Measurements from ENCODE around the gene RNU6-1.
A peak's percentile ranks its signal among the peaks of the same experiment; 100 is the strongest.

RNU6-1 gene

DNA sequence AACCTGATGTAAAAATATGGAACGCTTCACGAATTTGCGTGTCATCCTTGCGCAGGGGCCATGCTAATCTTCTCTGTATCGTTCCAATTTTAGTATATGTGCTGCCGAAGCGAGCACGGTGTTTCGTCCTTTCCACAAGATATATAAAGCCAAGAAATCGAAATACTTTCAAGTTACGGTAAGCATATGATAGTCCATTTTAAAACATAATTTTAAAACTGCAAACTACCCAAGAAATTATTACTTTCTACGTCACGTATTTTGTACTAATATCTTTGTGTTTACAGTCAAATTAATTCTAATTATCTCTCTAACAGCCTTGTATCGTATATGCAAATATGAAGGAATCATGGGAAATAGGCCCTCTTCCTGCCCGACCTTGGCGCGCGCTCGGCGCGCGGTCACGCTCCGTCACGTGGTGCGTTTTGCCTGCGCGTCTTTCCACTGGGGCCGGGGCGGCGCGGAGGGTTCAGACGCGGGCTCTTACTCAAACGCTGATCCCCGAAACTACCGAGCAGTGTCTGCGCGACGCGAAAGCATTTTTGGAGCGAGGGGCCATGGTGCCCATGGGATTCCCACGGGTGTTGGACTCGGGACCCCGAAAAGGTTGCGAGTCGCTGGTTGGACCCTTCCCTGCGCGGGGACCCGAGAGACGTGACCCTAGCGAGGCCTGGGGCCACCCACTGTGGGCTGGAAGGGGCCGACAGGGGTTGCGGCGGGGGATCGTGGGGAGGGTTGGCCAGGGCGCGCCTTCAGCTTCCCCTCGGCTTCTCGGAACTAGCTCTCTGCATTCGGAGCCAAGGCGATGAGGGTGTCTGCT is at the start of gene RNU6-1:
RNU6-1 (minus strand) TSS at position 117 of the 820 bp plus-strand sequence.
- peak; percentile 92 for DNase-seq

DNA sequence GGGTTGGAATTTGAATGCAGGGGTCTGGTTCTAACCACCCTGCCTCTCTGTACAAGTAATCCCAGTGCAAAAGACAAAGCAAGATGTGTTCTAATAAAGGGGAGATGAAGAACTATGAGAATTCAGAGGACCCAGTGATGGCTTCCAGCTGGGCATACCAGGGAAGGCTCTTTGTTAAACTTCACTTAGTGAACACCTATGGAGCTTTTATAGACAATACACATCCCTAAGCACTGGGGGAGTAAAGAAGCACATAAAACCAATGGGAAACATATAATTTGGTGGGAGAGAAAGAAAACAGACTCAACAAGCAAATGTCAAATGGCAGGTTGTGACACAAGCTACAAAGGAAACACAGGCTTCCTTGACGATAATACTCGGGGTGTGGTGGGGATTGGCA is 47.9 kb upstream of the RNU6-1 start:
- DNase-seq, result no peak

DNA sequence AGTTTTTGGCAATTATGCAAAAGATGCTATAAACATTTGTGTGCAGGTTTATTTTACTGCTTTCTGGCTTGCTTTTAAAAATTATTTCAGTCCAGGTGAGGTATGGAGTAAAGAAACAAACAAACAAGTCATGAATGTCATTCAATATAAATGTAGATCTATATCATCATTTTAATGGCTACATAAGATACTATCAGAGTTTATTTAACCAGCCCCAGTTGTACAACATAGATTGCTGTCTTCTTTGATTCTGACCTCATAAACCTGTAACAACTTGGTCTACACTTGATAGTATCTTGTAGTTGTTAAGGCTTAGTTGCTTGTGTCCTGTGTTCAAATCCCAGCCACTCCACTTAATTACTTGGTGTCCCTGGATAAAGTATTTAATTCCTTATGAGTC is 46.0 kb upstream of the RNU6-1 start:
- DNase-seq, result no peak

DNA sequence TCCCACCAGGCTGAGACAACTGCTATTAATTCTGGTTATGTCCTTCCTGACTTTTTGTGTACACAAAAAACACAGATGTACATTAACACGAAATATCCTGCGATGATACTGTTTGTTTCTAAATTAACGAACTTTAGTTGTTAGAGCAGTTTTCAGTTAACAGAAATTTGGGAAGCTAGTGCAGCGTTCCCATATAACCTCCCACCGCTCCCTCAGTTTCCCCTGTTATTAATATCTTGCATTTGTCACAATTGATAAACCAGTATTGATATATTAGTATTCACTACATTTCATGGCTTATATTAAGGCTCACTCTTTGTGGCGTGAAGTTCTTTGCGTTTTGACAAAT is 45.3 kb upstream of the RNU6-1 start:
- no peak for DNase-seq

DNA sequence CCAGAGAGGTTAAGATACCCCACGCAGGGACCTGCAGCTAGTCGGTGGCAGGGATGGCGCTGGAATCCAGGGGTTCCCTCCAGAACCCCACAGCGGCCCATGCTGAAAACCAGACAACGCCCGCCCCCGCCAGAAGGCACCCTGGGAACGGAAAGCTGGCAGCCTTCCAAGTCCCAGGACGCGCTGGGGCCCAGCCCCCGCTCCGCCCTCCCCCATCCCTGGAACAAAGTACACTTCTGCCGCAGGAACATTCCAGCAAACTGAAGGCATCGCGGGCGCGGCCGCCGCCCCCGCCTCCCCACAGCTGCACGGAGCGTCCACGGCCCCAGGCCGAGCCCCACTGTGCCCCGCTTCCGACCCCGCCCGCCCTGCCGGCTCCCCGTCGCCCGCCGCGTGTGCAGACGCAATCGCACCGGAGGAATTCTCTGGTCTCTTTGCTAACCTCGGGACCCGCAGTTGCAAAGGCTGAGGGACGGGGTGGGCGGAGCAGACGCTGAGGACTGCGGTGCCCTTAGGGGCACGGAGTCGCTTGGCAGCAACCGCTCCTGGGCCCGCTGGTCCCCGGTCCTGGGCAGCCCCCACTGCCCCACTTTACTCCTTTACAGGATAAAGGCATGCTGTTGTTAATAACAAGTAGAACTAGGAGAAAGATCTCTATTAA is 44.8 kb upstream of the RNU6-1 start:
- DNase-seq, result peak; percentile 76

DNA sequence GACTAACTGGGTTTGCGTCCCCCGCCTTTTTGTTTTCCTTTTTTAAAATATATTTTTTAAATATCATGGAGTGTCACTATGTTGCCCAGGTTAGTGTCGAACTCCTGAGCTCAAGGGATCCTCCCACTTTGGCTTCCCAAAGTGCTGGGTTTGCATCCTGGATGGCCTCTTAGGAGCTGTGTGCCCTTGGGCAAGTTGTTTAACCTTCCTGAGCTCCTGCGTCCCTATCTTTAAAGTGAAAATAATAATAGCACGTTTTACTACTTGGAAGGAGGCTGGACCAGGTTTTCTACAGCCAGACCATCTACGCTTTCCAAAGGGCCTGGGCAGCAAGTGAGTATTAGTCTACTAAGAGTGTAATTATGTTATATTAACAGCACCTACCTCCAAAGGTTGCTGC is 44.2 kb upstream of the RNU6-1 start:
- DNase-seq, result no peak

DNA sequence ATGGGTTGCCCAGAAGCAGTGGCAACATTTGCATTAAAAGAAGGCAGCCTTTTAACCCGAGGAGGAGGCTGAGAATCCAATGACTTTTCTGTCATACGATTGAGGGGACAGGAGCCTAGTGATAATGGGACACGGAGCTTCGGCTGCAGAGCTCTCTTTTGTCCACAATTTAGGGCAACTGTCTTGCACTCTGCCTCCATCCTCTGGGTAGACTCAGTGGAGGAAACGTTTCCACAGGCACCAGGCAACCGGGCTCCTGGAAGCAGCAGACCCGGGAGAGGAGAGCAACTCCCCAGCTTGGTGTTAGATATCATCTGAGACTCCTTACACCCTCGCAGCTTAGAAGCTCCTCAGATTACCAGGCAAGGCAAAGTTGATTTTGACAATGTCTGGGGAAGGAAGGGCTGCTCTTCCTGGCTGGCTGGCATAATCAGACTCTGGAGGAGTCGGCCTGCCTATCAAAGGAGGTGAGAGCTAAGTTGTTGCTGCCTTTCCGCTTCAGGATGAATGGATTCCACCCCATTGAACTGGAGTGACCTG is 43.5 kb upstream of the RNU6-1 start:
- DNase-seq, result no peak

DNA sequence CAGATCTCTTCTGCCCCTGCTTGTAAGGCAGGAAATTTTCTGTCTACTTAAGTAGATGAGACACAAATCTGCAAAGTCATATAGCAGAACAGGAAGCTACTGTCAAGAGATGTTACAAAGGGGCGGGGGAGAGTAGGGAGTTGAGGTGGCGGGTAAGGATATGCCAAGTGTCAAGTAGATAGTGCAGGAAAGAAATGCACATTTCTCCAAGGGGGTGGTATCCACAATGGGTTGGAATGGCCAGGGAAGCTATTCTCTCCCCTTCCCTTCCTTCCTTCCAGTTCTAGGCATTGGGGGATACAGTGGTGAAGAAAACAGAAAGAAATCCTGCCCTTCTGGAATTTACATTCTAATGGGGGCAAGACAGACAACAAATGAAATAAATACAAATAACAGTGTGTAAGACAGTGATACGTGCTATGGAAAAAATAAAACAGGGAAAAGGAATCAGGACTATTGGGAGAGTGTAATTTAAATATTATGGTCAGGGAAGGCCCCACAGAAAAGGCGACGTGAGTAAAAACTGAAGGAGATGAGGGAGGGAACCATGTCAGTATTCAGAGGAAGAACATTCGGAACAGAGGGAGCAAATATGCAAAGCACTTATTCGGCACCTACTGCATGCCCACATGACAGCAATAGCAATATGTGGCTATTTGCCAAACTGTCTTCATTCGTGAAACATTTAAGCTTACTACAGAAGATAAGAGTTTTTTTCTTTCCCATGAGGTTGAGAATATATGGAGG is 42.8 kb upstream of the RNU6-1 start:
- DNase-seq, result no peak

DNA sequence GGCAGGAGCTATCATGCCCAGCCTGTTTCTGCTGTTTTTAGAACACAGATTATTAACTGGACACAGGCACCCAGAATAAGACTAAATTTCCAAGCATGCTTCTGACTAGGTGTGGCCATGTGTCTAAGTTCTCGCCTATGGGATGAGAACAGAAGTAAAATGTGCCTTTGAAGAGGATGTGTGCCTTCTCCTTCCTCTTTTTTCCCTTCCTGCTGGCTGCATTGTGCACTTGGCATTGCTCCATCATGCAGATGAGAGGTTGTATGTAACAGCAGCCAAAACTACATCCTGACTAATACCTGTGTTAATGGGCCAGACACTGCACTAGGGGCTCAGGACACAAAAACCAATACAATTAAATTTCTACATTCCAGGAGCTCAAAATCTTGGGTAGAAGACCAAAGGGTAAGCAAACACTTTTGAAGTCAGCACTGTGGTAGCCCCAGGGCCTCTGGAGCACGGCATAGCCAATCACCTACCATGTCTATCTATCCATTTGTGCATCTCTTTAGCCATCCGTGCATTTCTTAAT is 40.9 kb upstream of the RNU6-1 start:
- DNase-seq, result no peak

DNA sequence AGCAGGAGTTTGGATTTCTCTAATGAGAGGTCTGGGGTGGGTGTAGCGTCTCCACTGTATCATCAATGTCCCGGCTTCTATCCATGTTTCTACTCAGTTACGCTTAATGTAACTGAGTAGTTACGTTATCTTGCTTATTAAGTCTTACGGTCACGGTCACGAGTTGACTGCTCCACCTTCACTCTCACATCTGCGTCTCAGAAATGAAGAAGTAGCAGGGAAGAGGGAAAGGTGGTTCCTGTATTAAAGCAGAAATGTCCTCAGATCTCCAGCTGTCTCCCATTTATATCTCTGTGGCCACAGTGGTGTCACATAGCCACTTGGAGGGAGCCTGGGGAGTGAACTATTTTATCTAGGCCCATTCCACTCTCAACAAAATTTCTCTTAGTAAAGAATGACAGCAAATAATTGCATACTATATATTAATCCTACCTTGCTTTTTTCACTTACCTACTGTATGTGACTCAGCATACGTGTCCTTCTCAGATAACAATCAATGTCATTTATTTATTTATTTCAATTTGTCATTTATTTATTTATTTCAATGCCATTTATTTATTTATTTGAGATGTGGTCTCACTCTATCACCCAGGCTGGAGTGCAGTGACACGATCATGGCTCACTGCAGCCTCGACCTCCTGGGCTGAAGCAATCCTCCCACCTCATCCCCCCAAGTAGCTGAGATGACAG is 39.7 kb upstream of the RNU6-1 start:
- DNase-seq, result no peak

DNA sequence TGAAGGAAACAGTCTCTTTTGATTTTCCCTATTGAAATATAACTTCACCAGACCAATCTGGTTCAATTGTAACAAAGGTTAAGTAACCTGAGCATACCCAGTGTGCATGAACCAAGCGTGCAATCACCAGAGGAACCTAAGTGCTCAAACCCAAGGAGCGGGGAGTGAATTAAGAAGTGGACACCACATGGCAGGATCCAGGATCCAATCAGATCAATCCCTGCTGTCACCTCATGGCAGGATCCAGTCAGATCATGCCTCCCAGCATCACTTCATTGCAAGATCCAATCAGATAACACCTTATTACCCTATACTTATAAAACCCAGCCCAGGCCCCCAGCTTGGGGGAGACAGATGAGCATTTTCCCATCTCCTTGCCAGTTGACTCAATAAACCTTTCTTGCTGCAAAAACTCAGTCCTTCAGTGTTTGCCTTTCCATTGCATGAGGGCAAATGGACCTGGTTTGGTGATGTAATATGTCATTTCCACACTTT is 38.9 kb upstream of the RNU6-1 start:
- DNase-seq, result no peak

DNA sequence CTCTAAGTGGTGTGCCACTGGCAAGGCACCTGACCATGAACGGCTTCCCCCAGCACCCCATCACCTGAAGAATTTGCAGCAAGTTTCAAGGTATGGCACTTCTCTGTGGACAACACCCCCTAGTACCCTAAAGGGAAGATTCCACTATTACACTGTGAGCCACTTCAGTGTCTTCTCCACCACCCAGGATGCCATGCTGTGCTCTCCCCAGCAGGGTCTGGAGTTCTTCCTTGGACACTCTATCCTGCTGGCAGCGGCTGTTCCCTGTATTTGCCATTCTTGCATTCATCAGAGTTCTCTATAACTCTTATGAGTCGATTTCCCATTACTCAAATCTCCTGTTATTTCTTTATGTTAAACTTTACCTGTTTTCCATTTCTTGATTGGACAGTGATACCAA is 33.9 kb upstream of the RNU6-1 start:
- DNase-seq, result no peak

DNA sequence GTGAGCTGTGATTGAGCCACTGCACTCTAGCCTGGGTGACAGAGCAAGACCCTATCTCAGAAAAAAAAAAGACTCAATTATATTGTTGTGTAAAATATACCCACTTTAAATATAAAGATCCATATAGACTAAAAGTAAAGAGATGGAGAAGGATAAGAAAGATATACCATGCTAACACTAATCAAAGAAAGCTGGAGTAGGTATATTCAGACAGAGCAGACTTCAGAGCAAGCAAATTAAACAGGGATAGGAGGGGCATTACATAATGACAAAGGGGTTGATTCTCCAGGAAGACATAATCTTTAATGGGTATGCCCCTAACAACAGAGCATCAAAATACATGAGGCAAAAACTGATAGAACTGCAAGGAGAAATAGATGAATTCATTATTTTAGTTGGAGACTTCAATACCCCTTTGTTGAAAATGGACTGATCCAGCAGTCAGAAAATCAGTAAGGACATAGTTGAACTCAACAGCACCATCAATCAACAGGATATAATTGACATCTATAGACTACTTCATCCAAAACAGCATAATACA is 31.1 kb upstream of the RNU6-1 start:
- no peak for DNase-seq

DNA sequence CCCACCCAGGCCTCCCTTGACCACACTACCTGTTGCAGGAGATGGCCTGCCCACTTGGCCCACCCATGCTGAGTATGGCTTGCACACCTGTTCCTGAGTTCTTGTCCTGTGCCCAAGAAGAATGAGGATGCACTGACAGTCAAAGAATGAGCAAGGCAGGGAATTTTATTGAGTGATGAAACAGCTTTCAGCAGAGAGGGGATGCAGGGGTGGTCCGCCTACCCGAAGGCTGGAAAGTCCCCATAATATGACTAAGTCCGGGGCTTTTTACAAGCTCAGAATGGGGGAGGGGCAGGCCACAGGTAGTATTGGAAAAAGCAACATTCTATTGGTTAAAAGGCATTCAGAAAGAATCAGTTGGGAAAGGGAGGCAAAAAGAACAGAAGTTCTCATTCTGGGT is 29.9 kb upstream of the RNU6-1 start:
- DNase-seq, result no peak

DNA sequence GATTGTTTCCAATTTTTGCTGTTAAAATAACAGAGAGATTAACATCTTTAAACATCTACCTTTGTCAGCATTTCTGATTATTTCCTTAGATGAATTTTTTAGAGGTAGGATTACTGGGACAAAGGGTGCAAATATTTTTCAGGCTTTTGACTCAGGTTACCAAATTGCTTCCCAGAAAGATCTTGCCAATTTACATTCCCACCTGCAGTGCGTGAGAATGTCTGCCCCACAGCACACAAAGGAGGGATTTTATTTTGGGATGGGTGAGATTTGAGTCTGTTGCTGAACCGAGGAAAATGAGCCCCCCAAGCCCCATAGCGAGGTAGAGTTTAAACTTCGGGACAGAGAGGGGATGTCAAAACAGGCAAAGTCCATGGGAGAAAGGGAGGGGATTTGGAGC is 25.9 kb upstream of the RNU6-1 start:
- DNase-seq, result no peak

DNA sequence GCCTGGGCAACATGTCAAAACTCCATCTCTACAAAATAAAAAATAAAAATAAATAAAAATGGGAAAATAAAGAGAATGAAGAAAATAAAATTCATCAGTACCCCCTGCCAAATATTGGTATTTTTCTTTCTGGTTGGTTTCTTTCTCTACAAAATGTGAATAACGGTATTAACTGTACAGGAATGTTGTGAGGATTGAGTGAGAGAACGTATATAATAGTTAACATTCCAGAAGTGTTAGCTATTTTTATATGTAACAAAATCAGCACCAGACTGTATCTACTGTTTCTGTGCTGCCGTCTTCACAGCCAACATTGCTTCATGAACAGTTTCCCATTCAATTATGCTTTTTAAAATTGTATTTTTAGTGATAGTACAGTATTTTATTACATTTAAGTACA is 25.5 kb upstream of the RNU6-1 start:
- peak; percentile 30 for DNase-seq

DNA sequence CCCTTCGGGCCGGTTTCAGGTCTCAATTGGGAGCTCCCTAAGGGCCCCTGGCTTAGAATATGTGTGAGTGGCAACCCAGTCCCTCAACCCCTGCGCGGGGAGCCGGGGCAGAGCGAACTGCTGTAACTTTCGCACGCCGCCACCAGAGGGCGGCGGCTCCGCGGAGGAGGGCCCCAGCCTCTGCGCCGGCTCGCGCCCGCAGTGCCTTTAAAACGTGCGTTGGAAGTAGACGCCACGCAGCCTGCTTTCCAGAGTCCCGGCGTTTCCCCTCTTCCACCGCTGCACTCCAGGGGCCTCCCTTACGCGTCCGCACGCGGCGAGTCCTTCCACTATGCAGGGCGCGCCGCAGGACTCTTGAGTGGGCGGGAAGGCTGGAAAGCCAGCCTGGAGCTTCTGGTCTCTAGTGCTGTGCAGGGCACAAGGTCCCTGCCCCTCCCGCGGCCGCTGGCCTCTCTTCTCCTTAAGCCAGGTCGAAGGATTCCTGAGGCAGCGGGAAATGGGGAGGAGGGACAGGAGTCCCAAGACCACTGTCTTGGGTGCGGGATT is 23.7 kb upstream of the RNU6-1 start:
- DNase-seq, result peak; percentile 85

DNA sequence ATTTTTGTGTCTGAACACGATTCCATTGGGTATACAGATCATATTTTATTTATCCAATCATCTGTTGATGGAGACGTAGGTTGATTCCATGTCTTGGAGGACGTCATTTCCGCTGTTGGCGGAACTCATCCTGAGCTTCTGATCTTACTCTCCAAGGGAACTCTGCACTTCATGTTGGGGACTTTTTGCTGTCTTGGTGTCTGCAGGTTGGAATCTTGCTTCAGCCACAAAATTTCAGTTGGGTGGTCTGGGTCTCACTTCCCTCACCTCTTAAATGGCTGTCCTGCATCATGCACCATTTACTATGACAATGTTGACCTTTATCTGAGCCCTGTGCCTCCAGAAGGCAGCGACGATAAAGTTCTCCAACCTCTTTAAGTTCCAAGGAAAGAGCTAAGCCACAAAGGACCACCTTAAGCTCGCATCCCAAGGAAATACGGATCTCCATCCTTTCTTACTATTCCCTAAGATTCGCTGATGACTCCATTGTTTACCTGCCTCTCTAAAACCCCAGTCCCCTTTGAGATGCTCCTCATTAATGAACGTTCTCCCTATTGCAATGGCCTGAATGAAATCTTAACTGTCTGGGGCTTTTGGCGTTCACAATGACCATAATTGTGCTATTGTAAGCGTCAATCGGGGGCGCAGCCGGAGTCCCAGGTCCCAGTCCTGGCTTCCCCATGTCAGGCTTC is 23.1 kb upstream of the RNU6-1 start:
- no peak for DNase-seq

DNA sequence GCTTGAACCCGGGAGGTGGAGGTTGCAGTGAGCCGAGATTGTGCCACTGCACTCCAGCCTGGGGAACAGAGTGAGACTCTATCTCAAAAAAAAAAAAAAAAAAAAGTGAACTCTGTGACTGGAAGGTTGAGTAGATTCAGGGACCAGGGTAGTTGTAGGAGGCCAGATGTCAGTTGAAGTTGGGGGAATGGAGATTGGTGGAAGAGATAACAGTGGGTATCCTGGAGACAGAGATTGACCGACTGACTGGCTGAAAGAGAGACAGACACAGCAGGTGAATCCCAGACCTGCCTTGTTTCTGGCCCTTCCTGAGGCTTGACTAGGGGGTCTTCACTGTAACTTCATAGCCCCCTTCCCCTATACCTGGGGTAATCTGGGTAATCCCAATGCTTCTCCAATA is 22.1 kb upstream of the RNU6-1 start:
- no peak for DNase-seq

DNA sequence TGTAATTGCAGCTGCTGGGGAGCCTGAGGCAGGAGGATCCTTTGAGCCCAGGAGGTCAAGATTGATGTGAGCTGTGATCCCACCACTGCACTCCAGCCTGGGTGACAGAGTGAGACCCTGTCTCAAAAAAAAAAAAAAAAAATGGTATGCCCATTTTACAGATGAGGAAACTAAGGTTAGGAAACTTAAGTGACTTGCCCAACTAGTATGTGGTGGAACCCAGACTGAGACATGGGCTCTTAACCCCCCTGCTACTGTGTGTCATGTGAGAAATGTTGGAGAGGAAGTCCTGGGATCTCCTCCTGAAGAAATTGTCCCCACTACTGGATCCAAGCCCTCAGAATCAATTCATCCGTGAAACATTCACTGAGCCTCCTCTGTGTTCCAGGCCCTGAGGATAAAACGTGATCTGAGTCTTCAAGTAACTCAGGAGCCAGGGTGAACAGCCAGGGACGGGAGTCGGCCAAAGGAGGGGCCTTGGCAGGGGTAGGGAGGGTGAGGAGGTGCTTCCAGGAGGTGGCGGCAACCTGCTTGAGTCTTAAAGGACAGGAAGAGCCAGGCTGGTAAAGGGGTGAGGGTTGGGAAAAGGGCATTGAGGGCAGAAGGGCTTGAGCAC is 19.6 kb upstream of the RNU6-1 start:
- DNase-seq, result no peak

DNA sequence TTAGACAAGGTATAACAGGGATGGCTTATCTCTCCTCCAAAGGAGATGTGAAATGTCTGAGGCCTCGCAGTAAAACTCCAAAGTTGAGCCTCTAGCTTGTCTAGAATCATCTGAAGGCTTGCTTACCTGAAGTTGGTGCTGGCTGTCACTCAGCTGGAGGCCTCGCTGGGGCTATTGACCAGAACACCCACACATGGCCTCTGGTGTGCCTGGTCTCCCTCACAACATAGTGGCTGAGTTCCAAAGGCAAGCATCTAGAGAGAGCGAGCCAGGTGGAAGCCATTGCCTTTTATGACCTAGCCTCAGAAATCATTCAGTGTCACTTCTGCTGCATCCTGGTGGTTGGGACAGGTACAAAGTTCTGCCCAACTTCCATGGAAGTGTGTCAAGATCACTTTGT is 17.4 kb upstream of the RNU6-1 start:
- DNase-seq, result no peak
